ENCODE results near the gene FBXO3.
"Not testable (repeated sequence)": the region's sequence is repeated elsewhere in the genome, so short reads cannot be mapped to it uniquely, and the experiment has no call there.

The FBXO3 gene

GRCh38 chr11:33727539-33727938, 46.8 kb downstream of the FBXO3 start:
- DNase-seq = not testable (repeated sequence)

- no peak for DNase-seq
Observed at GRCh38 chr11:33725496-33725895, 48.8 kb downstream of the FBXO3 start.

GRCh38 chr11:33724644-33725035, 49.7 kb downstream of the FBXO3 start:
- peak in 8 of 14 donors; percentile 10 to 52 (median 27) for DNase-seq

- DNase-seq = no peak
Observed at GRCh38 chr11:33723238-33723881, 51.0 kb downstream of the FBXO3 start.

GRCh38 chr11:33722590-33723234, 51.6 kb downstream of the FBXO3 start:
- peak in 1 of 14 donors; percentile 16 for DNase-seq

- no peak for DNase-seq
Observed at GRCh38 chr11:33721984-33722383, 52.3 kb downstream of the FBXO3 start.

GRCh38 chr11:33721426-33721825, 52.9 kb downstream of the FBXO3 start:
- DNase-seq = peak in 1 of 14 donors; percentile 78

- no peak for DNase-seq
Observed at GRCh38 chr11:33719587-33719986, 54.7 kb downstream of the FBXO3 start.

- no peak for DNase-seq
Observed at GRCh38 chr11:33718440-33718839, 55.9 kb downstream of the FBXO3 start.

GRCh38 chr11:33716243-33716642, 58.1 kb downstream of the FBXO3 start:
- DNase-seq = no peak

- no peak for DNase-seq
Observed at GRCh38 chr11:33713856-33714398, 60.4 kb downstream of the FBXO3 start.

- DNase-seq = no peak
Observed at GRCh38 chr11:33713151-33713855, 61.0 kb downstream of the FBXO3 start.

- DNase-seq = no peak
Observed at GRCh38 chr11:33712436-33712835, 61.9 kb downstream of the FBXO3 start.

- DNase-seq = peak in 1 of 14 donors; percentile 14
Observed at GRCh38 chr11:33709466-33709865, 64.9 kb downstream of the FBXO3 start.

GRCh38 chr11:33708985-33709384, 65.3 kb downstream of the FBXO3 start:
- DNase-seq = no peak

- DNase-seq = not testable (repeated sequence)
Observed at GRCh38 chr11:33707831-33708230, 66.5 kb downstream of the FBXO3 start.

GRCh38 chr11:33706966-33707365, 67.4 kb downstream of the FBXO3 start:
- DNase-seq = no peak

- no peak for DNase-seq
Observed at GRCh38 chr11:33706546-33706945, 67.8 kb downstream of the FBXO3 start.

GRCh38 chr11:33704240-33705002, 69.9 kb downstream of the FBXO3 start:
- peak in 4 of 14 donors; percentile 22 to 68 (median 39) for DNase-seq

GRCh38 chr11:33703788-33704187, 70.5 kb downstream of the FBXO3 start:
- no peak for DNase-seq

GRCh38 chr11:33703234-33703633, 71.1 kb downstream of the FBXO3 start:
- no peak for DNase-seq
